CD4-positive, alpha-beta T cell (primary cell): ENCODE measurements around the gene MFN2. TPM values are rescaled to one million over a fixed set of nuclear protein-coding genes. Genes with fewer than 3 reads are reported as not detected.

ENCODE experiments used
- ATAC-seq: fragments of 200-7000 bp; cut with Tn5 transposase; one replicate; pipeline ENCODE4 v1.10.0; 2022; ENCODE audit warnings: mild to moderate bottlenecking; ENCODE audit not compliant: poor library complexity
- CTCF ChIA-PET: fragments of 350-600 bp; sonication (Branson Sonifier 250); formaldehyde crosslinking; loops from one replicate; lab custom pipeline; 2021; ENCODE audit warnings: antibody characterized with exemption, inconsistent platforms; lab: Charles Lee
- POLR2A ChIA-PET: fragments of 350-600 bp; sonication (Branson Sonifier 250); formaldehyde crosslinking; loops from one replicate; lab custom pipeline; 2021; ENCODE audit warnings: antibody characterized with exemption, inconsistent platforms; lab: Charles Lee
- DNase-seq, 14 experiments: peaks; one replicate each; pipeline ENCODE4 v3.0.0-alpha.2; 2013 to 2020; ENCODE audit warnings: mixed read lengths in 2 of 14
- H3K27ac ChIP-seq, 2 donors: one replicate each; pipeline versions ENCODE4 v1.5.1 to v1.7.0; 2013; ENCODE audit warnings: low read length in 2 of 2, low read depth in 1 of 2, mild to moderate bottlenecking in 1 of 2
- H3K27me3 ChIP-seq, 2 experiments: 1 replicate in 1 of 2; 2 replicates in 1 of 2; pipeline versions ENCODE4 v1.6.1 to v1.7.0; 2013; ENCODE audit warnings: low read length in 2 of 2, control low read depth in 1 of 2, mild to moderate bottlenecking in 1 of 2, moderate library complexity in 1 of 2; ENCODE audit not compliant: insufficient read depth in 2 of 2, control insufficient read depth in 1 of 2
- H3K36me3 ChIP-seq: one replicate; pipeline ENCODE4 v1.6.1; 2013; ENCODE audit warnings: low read length, control low read depth; ENCODE audit not compliant: insufficient read depth
- H3K4me1 ChIP-seq: one replicate; pipeline ENCODE4 v1.6.1; 2013; ENCODE audit warnings: low read length, control low read depth; ENCODE audit not compliant: insufficient read depth
- H3K4me3 ChIP-seq: one replicate; pipeline ENCODE4 v1.5.1; 2013; ENCODE audit warnings: mild to moderate bottlenecking, low read length, moderate library complexity
- H3K9me3 ChIP-seq, 2 experiments: 1 replicate in 1 of 2; 2 replicates in 1 of 2; pipeline versions ENCODE4 v1.6.1 to v1.7.0; 2013; ENCODE audit warnings: low read length in 2 of 2, mild to moderate bottlenecking in 2 of 2, control low read depth in 1 of 2, moderate library complexity in 1 of 2; ENCODE audit not compliant: control insufficient read depth in 1 of 2, insufficient read depth in 1 of 2
- H3K27ac Mint-ChIP-seq: one replicate; pipeline ENCODE4 v1.8.0; 2020; ENCODE audit warnings: mixed read lengths
- H3K27me3 Mint-ChIP-seq: one replicate; pipeline ENCODE4 v1.8.0; 2021; ENCODE audit warnings: mixed read lengths
- H3K36me3 Mint-ChIP-seq: one replicate; pipeline ENCODE4 v1.8.0; 2021; ENCODE audit warnings: low read depth, mixed read lengths
- H3K4me1 Mint-ChIP-seq: one replicate; pipeline ENCODE4 v1.8.0; 2021; ENCODE audit warnings: low read depth, mixed read lengths
- H3K4me3 Mint-ChIP-seq: one replicate; pipeline ENCODE4 v1.8.0; 2020; ENCODE audit warnings: mild to moderate bottlenecking, mixed read lengths
- H3K9me3 Mint-ChIP-seq: one replicate; pipeline ENCODE4 v1.8.0; 2020; ENCODE audit warnings: mixed read lengths
- CTCF ChIP-seq: fragments of 200-600 bp; IDR thresholded peaks from one replicate; pipeline ENCODE4 v1.8.0; 2022; ENCODE audit warnings: antibody characterized with exemption, mild to moderate bottlenecking
- intact Hi-C, 2 experiments: fragments of 100-400 bp; cut with DNase I in 1 of 2; cut with micrococcal nuclease in 1 of 2; formaldehyde crosslinking; loops; one replicate each; pipeline versions ENCODE4 v1.15.1 to v1.9.0; 2023 to 2025; cut with DNase I, micrococcal nuclease
- polyA plus RNA-seq, 2 donors: library from polyadenylated mRNA; unstranded; fragments of 120-200 nt; gene quantifications; one replicate each; pipeline ENCODE4 v1.2.1, GENCODE V29; 2013
- total RNA-seq, 174 experiments: library from RNA in 2 of 174; stranded (reverse) in 2 of 174; gene quantifications; one replicate each; pipeline ENCODE4 v1.2.3 and lab custom pipeline; 2021 to 2026

MFN2 gene
- 10 to 100 TPM; 33.0 to 38.1 TPM for total RNA-seq
- polyA plus RNA-seq (2013, experiment 1 of 2) = 27.9 TPM
- polyA plus RNA-seq (2013, experiment 2 of 2) = 31.8 TPM
- 70.2 to 214 (median 97.7) reads per million in 172 experiments for total RNA-seq (lab: John Stamatoyannopoulos, UW)

GRCh38 chr1:11979851-11980675, at the start of gene MFN2:
MFN2 (plus strand) TSS chr1:11980444; CDS start chr1:11989169, 8,725 bp downstream.
- H3K4me1 ChIP-seq = peaks cover 25% of the 10 kb centered on the region
- peak within 1 kb of the TSS; percentile 96 for H3K4me3 Mint-ChIP-seq
- no peaks in the 10 kb centered on the region for H3K27me3 ChIP-seq

GRCh38 chr1:11930571-11931445, 49.4 kb upstream of the MFN2 start:
- Histone ChIP-seq H3K27ac (no peak overlapping the region), H3K9me3 (no peaks in the 10 kb centered on the region), H3K27me3 (no peaks in the 10 kb centered on the region), H3K4me3 (no peak overlapping the region), H3K36me3 (no peaks in the 10 kb centered on the region), H3K4me1 (peaks cover 23% of the 10 kb centered on the region)
- Mint-ChIP-seq H3K4me3 (no peak overlapping the region), H3K27ac (no peak overlapping the region), H3K36me3 (no peaks in the 10 kb centered on the region), H3K4me1 (peaks cover 6% of the 10 kb centered on the region), H3K9me3 (no peaks in the 10 kb centered on the region), H3K27me3 (no peaks in the 10 kb centered on the region)
- TF ChIP-seq CTCF = no peak
- ATAC-seq (no peak), DNase-seq (no peak)
- ChIA-PET POLR2A (interaction anchor here (3.0 kb wide), 1 partner anchor 23 kb away, joined by 13 read pairs; no protein-coding TSS in a partner anchor), CTCF (no interaction called here)
- intact Hi-C loops = no loop called here

More at GRCh38 chr1:11979851-11980675, at the start of gene MFN2:
- intact Hi-C loops = loop anchor here (1.0 to 5.0 kb wide), 8 partner anchors 39 to 247 kb away; partner anchors contain the start of genes MIIP (in 2 of the 2), CLCN6 (in 1 of the 2), KIAA2013 (in 1 of the 2) and PLOD1 (in 1 of the 2)
- ChIA-PET POLR2A (interaction anchor here (1.0 to 5.6 kb wide), 6 partner anchors 39 to 260 kb away, joined by 3 to 133 read pairs (median 6); partner anchors contain the start of genes MIIP and PLOD1), CTCF (interaction anchor here (1.5 kb wide), 1 partner anchor 73 kb away, joined by 5 read pairs; no protein-coding TSS in a partner anchor)
- H3K27me3 Mint-ChIP-seq = no peaks in the 10 kb centered on the region
- DNase-seq = peak; percentile 81 to 96 (median 88)
- peak within 1 kb of the TSS; percentile 93 for H3K27ac Mint-ChIP-seq
- Histone ChIP-seq H3K9me3 (no peaks in the 10 kb centered on the region), H3K27ac (peak within 1 kb of the TSS; percentile 90 to 97), H3K4me3 (peak within 1 kb of the TSS; percentile 90), H3K36me3 (peaks cover 17% of the 10 kb centered on the region)
- no peaks in the 10 kb centered on the region for H3K9me3 Mint-ChIP-seq
- no peak for TF ChIP-seq CTCF
- ATAC-seq = peak; percentile 92
- H3K36me3 Mint-ChIP-seq = peaks cover 33% of the 10 kb centered on the region
- peaks cover 45% of the 10 kb centered on the region for H3K4me1 Mint-ChIP-seq

GRCh38 chr1:11931845-11932244, 48.4 kb upstream of the MFN2 start:
- H3K4me1 ChIP-seq = peaks cover 17% of the 10 kb centered on the region
- TF ChIP-seq CTCF = no peak
- no peak overlapping the region for H3K4me3 Mint-ChIP-seq
- ATAC-seq = no peak
- no peaks in the 10 kb centered on the region for H3K4me1 Mint-ChIP-seq
- H3K36me3 ChIP-seq = no peaks in the 10 kb centered on the region
- no peaks in the 10 kb centered on the region for H3K27me3 Mint-ChIP-seq
- intact Hi-C loops = no loop called here
- ChIA-PET CTCF (interaction anchor here (0.9 to 1.4 kb wide), 2 partner anchors 10 to 24 kb away, joined by 3 read pairs; no protein-coding TSS in a partner anchor), POLR2A (interaction anchor here (2.1 kb wide), 1 partner anchor 24 kb away, joined by 17 read pairs; no protein-coding TSS in a partner anchor)
- H3K27ac Mint-ChIP-seq = no peak overlapping the region
- H3K4me3 ChIP-seq = no peak overlapping the region
- no peaks in the 10 kb centered on the region for H3K27me3 ChIP-seq
- no peak overlapping the region for H3K27ac ChIP-seq
- H3K9me3 ChIP-seq = no peaks in the 10 kb centered on the region
- no peaks in the 10 kb centered on the region for H3K9me3 Mint-ChIP-seq
- DNase-seq = no peak
- no peaks in the 10 kb centered on the region for H3K36me3 Mint-ChIP-seq
